Measurements from ENCODE around the gene MEMO1.
"Not testable (repeated sequence)": the region's sequence is repeated elsewhere in the genome, so short reads cannot be mapped to it uniquely, and the experiment has no call there.

Gene MEMO1

DNA sequence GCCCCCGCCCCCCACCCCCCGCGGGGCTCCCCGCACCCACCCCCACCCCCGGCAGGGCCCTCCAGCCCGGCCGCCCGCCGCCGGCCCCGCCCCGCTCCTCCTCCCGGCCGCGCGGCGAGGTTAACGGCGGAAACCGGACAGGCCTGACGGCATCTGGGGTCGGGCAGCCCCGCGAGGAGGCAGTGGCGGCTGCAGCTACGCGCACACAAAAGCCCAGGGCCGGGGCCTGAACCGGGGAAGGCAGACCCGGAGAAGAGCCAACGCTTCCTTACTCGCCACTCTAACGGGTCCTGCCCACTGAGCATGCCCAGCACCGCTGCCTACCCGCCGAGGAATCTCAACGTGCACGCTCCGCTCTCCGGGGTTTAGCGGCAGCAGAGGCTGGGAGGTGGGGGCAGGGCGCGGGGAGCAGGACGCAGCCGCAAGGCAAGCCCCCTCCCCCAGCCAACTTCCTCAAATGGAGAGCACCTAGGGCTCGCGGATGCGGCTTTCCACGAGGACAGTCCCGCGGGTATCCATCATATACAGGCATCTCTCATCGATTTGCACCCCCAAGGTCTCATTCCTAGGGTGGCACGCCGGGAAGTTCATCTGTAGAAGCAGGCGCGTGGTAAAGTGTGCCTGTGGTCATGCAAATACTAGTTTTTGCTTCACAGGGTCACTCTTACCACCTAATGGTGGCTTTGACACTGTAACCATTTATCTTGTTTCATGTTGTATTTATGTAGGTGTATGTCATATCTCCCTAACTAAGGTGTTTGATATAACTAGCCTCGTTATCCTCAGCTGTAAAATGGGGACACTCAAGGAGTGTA, at the start of gene MEMO1:
MEMO1 (minus strand) TSS at position 339 of the 815 bp plus-strand sequence. CDS start 761 bp downstream, outside the sequence.
- DNase-seq, result peak; percentile 91 to 93

DNA sequence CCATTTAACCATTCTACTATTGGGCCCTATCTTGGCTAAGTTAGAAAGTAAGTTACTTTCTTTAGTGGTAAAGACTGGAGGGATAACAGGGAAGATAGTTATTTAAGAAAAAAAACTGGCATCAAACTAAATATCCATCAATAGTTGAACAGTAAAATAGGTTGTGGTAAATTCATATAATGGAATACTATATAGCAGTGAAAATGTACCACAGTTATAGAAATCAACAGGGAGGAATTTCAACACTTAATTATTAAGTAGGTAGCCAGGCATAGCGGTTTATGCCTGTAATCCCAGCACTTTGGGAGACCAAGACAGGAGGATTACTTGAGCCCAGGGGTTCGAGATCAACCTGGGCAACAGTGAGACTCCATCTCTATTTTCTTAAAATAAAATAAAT, 49.5 kb upstream of the MEMO1 start:
- no peak for DNase-seq

DNA sequence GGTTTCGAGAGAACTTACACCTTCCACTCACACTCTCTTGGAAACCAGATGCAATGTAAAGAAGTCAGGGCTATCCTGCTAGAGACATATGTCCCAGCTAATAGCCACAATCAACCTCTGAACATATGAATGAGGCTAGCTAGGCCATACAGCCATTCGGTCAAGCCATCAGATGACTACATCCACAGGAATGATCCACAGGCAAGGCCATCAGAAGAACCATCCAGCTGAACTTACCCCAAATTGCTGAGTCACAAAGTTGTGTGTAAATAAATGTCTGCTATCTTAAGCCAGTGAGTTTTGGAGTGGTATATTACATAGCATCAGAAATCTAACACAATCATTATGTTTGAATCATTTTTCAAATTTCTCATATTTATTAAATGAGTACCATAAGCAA, 47.3 kb upstream of the MEMO1 start:
- DNase-seq, result no peak

DNA sequence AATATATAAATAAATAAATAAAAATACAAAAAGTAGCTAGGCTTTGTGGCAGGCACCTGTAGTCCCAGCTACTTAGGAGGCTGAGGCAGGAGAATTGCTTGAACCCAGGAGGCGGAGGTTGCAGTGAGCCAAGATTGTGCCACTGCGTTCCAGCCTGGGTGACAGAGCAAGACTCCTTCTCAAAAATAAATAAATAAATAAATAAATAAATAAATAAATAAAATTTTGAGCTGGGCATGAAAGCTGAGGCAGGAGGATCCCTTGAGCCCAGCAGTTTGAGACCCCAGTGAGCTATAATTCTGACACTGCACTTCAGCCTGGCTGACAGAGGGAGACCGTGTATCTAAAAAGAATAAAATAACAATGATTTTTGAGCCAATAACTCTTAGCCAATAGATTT, 43.8 kb upstream of the MEMO1 start:
- DNase-seq, result not testable (repeated sequence)

DNA sequence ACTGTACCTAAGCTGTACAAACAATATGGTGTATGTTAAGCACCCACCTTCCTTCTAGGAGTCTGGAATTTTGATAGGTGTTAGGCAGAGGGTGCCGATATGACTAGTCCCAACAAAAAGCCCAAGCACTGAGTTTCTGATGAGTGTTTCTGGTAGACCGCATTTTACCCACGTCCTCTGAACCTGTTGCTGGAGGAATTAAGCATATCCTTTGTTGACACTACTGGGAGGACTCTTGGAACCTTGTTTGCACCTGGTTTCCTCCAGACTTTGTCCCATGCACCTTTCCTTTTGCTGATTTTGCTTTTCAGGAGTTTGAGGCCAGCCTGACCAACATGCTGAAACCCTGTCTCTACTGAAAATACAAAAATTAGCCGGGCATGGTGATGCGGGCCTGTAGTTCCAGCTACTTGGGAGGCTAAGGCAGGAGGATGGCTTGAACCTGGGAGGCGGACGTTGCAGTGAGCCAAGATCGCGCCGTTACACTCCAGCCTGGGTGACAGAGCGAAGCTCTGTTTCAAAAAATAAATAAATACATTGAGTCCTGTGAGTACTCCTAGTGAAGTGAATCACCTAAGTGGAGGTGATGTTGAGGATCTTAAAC, 41.1 kb upstream of the MEMO1 start:
- no peak for DNase-seq

DNA sequence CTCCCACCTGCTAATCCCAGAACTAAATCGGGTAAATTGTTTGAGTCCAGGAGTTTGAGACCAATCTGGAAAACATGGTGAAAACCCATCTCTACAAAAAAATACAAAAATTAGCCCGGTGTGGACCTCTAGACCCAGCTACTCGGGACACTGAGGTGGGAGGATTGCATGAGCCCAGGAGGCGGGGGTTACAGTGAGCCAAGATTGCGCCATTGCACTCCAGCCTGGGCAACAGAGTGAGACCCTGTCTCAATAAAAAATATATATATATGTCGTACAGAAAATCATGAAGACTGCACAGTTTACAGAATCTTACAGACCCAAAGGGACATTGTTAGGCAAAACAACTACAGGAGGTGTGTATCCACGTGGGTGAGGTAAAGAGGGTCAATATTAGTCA, 32.8 kb upstream of the MEMO1 start:
- no peak for DNase-seq

DNA sequence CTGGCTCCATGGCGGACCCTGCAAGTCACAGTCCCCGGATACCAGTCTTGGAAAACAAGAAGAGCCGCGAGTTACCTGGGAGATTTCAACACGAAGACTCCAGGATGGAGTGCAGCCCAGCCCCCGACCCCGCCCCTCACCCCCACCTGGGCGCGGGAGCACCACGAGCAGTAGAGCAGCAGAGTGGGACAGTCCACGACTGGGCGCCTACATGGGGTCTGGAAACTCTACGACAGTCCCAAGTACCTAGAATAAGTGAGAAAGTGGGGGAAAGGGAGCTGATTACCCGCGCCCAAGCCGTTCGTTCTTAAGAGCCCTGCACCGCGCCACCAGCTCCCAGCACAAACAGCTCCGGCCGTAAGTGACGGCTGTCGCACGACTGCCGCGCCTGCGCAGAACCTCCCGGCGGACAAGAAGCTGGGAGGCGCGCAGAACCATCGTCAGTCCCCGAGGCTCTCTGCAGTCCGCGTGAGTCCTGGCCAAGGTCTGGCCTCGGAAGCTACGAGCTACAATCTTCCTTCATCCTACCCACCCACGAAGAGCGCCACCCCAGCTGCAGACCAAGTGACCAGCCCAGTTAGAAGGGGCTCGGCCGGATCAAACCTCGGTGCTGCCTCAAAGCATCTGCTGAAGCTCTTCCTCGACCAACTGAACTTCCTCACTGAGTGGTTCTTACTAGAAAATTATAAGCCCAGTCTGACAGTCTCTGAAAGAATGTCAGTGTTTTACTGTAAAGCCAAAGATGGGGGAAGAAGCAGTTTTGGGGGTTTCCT, 28.8 kb upstream of the MEMO1 start, which contains the start of gene DPY30:
DPY30 (minus strand) TSS at position 359 of the 773 bp plus-strand sequence; CDS start at position 10, 349 bp downstream.
- peak; percentile 92 for DNase-seq

DNA sequence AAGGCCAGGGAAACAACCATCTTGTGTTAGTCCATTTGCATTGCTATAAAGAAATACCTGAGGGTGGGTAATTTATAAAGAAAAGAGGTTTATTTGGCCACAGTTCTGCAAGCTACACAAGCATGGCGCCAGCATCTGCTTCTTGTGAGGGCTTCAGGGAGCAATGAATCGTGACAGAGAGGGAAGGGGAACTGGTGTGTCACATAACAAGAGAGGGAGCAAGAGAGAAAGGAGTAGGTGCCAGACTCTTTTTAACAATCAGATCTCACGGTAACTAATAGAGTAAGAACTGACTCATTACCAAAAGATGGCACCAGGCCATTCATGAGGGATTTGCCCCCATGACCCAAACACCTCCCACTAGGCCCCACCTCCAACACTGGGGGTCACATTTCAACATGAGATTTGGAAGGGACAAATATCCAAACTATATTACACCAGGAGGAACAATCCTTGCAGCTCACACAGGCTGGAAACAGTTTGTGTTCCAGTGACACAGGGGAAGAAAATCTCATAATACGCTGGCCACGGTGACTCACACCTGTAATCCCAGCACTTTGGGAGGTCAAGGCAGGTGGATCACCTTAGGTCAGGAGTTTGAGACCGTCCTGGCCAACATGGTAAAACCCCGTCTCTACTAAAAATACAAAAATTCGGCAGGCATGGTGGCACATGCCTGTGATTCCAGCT, 23.5 kb upstream of the MEMO1 start:
- not testable (repeated sequence) for DNase-seq

DNA sequence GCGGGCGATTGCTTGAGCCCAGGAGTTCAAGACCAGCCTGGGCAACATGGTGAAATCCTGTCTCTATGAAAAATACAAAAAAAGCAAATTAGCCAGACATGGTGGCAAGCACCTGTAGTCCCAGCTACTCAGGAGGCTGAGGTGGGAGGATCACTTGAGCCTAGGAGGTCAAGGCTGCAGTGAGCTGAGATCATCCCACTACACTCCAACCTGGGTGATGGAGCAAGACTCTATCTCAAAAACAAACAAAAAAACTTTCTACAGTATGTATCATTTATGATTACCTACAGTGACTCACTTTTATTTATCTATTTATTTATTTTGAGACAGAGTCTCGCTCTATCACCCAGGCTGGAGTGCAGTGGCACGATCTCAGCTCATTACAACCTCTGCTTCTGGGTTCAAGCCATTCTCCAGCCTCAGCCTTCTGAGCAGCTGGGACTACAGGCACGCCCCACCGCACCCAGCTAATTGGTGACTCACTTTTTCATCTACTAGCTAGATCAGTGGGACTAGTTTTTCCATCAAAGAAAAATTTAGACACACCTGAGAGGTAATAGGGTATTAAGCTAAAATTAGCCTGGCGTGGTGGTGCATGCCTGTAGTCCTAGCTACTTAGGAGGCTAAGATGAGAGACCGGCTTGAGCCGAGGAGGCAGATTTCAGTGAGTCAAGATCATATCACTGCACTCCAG, 8.1 kb upstream of the MEMO1 start:
- DNase-seq, result not testable (repeated sequence)

DNA sequence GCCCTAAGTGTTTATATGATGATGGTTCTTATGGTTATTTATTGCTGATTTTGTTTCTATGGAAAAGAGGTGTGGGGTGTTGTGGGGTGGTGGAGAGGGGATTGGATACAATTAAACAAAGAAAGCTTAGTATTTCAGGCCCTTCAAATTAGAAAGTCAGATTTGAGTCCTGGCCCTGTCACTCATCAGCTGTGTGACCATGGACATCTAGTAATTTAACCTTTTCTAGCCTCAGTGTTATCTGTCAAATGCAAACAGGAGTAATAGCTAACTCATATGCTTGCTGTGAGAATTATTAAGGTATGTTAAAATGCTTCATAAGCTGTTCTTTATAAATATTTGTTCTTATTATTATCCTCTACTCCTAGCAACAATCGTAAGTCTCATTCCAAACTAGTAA, 2.1 kb upstream of the MEMO1 start:
- DNase-seq, result no peak

DNA sequence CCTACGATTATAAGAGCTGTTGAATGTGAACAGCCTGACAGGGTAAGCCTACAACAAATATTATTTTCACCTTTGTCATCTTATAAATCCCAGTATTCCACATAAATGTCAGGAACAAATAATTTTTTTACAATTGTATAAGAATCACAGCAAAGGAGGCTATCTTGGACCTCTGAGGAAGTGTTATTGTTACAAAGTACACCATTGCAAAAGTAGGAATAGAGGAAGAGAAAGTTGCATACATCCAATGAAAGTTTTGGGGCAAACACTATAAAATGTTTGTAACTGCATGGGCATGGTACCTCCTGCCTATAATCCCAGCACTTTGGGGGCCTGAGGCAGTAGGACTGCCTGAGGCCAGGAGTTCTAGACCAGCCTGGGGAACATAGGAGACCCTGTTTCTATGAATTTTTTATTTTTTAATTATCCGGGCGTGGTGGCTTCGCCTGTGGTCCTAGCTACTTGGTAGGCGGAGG, 715 bp upstream of the MEMO1 start:
- DNase-seq, result no peak

DNA sequence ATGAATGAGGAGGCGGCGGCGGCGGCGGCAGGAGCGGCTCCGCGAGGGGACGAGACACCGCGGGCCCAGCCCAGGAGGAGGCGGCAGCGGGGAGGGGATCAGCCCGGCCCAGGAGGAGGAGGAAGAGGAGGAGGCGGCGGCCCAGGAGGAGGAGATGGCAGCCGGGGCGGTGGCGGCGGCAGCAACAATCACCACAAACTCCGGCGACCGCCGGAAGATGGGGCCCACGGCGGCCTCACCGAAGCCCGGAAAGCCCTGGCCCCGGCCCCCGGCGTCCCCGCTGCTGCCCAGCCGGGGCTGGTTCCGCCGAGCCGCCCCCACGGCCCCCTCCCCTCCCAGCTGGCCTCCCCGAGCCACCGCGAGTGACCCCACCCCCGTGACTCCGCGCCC, 533 bp downstream of the MEMO1 start:
- DNase-seq, result peak; percentile 78 to 79

DNA sequence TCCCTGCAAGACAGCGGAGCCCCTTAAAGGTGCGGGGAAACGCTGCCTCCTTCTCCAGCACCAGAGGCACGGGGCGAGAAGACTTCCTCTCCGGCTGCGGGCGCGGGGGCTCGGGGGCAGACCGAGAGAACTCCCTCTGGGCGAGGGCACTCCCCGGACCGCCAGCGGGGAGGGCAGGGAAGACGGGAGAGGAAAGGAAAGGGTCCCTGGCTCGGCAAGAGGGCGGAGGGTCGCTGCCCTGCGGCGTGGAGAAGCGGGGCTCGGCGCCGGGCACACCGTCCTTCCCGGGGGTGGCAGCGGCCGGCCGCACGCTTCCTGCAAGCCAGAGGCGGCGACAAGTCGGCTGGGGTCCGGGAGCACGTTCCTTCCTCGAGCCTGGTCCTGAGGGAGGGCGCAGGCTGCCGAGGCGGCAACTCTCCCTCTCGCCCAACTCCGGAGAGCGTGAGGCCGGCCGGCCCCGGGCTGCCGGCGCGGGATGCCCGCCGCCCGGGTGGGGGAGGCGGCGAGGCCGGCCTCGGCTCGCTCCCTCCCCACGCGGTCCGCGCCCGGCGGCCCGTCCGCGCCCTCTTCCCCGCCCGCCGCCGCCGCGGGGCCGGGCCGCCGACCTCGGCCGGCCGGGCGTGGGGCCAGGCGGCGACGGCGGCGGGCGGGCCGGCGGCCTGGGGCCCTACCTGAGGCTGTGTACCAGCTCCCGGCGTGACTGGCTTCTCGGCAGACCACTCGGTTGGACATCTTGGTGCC, 1.1 kb downstream of the MEMO1 start:
- DNase-seq, result peak; percentile 10 to 21

DNA sequence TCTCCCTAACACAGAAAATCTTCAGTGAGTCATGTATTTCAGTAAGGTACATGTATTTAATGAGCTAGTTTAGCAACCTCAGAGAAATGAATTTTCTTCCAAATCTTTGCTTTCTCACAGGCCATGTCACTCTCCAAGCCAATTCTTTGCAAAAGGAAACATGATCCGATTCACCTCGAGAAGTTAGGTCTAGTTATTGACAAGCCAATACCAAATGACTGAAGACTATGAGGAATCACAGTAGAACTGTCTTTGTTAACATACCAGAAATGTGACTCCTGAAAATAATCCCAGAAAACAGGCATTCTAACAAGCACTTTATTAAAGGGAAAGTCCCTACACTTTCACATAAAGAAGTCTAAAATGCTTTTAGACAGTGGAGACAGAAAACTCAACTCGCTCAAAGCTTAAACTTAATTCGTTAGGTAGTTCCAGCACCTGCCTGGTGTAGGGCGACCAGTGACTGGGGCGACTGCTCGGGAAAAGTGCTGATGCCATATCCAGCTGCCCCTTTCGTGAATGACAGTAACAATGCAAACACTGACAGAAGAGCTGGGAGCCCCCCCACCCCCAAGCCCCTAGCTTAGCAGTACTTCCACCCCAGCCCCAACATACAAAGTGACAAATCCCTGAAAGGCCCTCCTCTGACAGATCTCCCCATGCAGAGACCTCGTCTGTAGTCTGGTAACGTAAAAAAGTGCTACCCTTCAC, 1.8 kb downstream of the MEMO1 start:
- DNase-seq, result peak in 1 of 2 donors; percentile 35

DNA sequence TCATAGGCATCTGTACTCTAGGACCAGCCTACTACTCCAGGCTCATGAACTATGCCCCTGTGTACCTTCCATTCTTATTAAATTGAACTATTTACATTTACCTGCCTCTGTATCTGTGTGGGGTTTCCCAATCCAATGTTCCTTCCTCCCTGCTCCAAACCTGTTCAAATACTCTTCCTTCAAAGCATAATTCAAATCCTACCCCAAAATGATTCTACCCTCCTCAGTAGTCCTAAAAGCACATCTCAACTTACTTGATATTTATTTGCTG, 3.8 kb downstream of the MEMO1 start:
- DNase-seq, result no peak

DNA sequence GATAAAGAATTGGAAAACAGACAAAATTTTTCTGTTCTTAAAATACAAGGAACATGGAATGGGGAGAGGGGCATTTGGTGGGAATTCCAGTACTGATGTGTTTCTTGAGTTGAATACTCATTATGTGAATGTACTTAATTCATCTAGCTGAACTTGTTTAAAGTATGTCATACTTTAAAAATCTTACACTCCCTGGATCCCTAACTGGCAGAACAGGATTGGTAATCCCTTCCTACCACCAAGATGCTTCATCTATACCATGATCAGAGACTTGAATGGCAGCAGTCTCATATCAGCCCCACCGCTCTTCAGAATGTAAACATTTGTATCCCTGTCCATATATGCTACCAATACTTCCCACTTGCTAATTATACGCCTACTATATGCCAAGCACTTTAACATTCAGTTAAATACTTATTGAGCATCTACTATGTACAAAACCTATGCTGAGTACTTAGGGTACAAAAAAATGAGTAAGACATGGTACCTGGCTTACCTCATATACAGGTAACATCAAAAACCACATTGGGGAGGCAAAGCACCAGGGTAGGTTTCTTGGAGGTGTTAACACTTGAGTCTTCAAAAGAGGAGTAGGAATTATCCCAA, 5.3 kb downstream of the MEMO1 start:
- no peak for DNase-seq

DNA sequence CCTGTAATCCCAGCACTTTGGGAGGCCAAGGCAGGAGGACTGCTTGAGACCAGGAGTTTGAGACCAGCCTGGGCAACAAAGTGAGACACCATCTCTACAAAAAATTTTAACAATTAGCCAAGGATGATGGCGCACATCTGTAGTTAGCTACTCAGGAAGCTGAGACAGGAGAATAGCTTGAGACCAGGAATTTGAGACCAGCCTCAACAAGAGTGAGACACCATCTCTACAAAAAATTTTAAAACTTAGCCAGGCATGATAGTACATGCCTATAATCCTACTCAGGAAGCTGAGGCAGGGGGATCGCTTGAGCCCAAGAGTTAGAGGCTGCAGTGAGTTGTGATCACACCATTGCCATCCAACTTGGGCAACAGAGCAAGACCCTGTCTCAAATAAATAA, 7.0 kb downstream of the MEMO1 start:
- no peak for DNase-seq

DNA sequence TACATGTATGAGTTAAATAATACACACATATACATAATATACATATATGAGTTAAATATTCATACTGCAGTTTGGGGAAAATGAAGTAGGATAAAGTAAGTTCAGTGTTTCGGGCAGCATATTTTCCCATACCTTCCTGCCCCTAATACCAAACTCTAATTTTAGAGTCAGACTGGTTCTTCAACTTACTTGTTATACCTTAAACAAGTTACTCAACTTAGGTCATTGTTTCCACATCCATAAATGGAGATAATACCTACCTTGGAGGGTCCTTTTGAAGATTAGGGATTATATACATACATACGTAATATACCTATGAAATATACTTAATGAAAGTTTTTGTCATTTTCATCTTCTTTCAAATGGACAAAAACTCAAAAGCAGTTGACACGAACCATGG, 8.4 kb downstream of the MEMO1 start:
- no peak for DNase-seq

DNA sequence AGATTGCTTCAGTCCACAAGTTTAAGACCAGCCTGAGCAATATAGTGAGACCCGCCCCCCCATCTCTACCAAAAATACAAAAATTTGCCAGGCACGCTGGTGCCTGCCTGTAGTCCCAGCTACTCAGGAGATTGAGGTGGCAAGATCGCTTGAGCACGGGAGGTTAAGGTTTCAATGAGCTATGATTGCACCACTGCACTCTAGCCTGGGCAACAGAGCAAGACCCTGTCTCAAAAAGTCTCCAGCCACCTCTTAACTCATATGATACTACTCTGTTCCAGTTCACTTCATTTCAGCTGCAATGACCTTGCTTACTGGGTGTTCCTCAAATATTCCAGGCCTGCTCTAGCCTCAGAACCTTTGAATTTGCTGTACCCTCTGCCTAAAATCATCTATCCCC, 11.4 kb downstream of the MEMO1 start:
- DNase-seq, result no peak

DNA sequence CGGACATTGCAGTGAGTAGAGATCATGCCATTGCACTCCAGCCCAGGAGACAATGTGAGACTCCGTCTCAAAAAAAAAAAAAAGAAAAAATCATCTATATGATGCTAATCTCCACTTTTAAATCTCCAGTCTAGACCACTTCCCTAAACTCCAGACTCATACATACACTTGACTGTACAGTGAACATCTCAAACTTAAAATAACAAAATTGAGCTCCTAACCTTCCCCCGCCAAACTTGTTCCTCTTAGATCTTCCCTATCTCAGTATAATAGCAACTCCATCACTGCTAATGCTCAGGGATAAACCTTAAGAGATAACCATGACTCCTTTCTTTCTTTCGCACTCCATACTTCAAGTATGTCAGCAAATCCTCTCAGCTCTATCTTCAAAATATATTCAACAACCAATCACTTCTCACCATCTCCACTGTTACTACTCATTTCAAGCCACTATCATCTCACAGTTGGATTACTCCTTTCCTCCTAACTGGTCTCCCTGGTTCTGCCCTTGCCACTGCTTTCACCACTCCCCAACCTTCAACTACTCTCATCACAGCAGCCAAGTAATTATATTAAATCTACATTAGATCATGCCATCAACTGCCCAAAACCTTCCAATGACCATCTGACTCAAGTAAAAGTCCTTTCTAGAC, 12.0 kb downstream of the MEMO1 start:
- DNase-seq, result no peak
